K562 (cell line): ENCODE measurements around the gene GORASP1. TPM values are rescaled to one million over a fixed set of nuclear protein-coding genes. Genes with fewer than 3 reads are reported as not detected.
A peak's percentile ranks its signal among the peaks of the same experiment; 100 is the strongest.

ENCODE experiments used
- ATAC-seq: fragments of 200-7000 bp; cut with Tn5 transposase; 3 replicates; pipeline ENCODE4 v1.9.1; 2020; ENCODE audit warnings: moderate library complexity
- BruUV-seq: library from RNA; stranded (reverse); fragments of 400-500 nt; replicated peaks from 2 replicates; lab custom pipeline; 2021; lab: Mats Ljungman, UMichigan
- CTCF ChIA-PET: fragments of 300-600 bp; formaldehyde crosslinking; extraction: SDS; loops from one replicate; lab custom pipeline; 2021; ENCODE audit warnings: low intra/inter-chr PET ratio; lab: Yijun Ruan, JAX
- POLR2A ChIA-PET: fragments of 300-600, 350-650 bp; sonication (Branson Sonifier 250); formaldehyde crosslinking; extraction: SDS; loops from one replicate; lab custom pipeline; 2021; ENCODE audit warnings: antibody characterized with exemption, inconsistent platforms; lab: Yijun Ruan, JAX
- DNase-seq, 4 experiments: peaks; one replicate each; pipeline versions ENCODE4 v3.0.0 to v3.0.0-alpha.2; 2011 to 2018; ENCODE audit warnings: low spot score in 3 of 4, mixed read lengths in 3 of 4; ENCODE audit errors: extremely low read depth in 1 of 4
- FAIRE-seq: peaks from 2 replicates; lab custom pipeline; 2011; peaks lifted over from hg19 to GRCh38; lab: Jason Lieb, UNC
- H2AFZ ChIP-seq: 2 replicates; pipeline ENCODE4 v1.6.0; 2011; ENCODE audit warnings: low read depth, low read length, control low read depth, inconsistent platforms
- H3K27ac ChIP-seq: fragments of 200-600 bp; 3 replicates; pipeline ENCODE4 v1.8.0; 2011; ENCODE audit warnings: low read depth, mild to moderate bottlenecking, control low read depth, inconsistent platforms, low read length, moderate library complexity, mixed read lengths; ENCODE audit errors: extremely low read depth
- H3K27me3 ChIP-seq, 2 experiments: fragments of 300-600 bp in 1 of 2; 2 replicates in 1 of 2; 3 replicates in 1 of 2; pipeline versions ENCODE4 v1.6.0 to v1.8.0; 2011; ENCODE audit warnings: inconsistent platforms in 2 of 2, low read length in 2 of 2, mild to moderate bottlenecking in 1 of 2, mixed read lengths in 1 of 2, moderate library complexity in 1 of 2; ENCODE audit not compliant: control insufficient read depth in 2 of 2, insufficient read depth in 2 of 2
- H3K36me3 ChIP-seq: fragments of 300-600 bp; 3 replicates; pipeline ENCODE4 v1.8.0; 2011; ENCODE audit warnings: mild to moderate bottlenecking, low read length, inconsistent platforms; ENCODE audit not compliant: control insufficient read depth, insufficient read depth
- H3K4me1 ChIP-seq, 2 experiments: fragments of 200-600 bp in 1 of 2; replicated peaks in 1 of 2; 2 replicates in 1 of 2; 3 replicates in 1 of 2; pipeline versions ENCODE4 v1.5.1 to v1.8.0; 2011; ENCODE audit warnings: inconsistent platforms in 2 of 2, low read length in 2 of 2, mild to moderate bottlenecking in 1 of 2, mixed read lengths in 1 of 2, moderate library complexity in 1 of 2; ENCODE audit not compliant: control insufficient read depth in 2 of 2, insufficient read depth in 2 of 2
- H3K4me2 ChIP-seq: 2 replicates; pipeline ENCODE4 v1.6.1; 2011; ENCODE audit warnings: low read length, control low read depth, inconsistent platforms, mixed read lengths; ENCODE audit not compliant: insufficient read depth
- H3K4me3 ChIP-seq: fragments of 200-600 bp; sonication (generic), shearing (Covaris generic); 2 replicates; pipeline ENCODE4 v1.5.1; 2016; ENCODE audit warnings: control low read depth, inconsistent platforms
- H3K79me2 ChIP-seq: fragments of 200-600 bp; 3 replicates; pipeline ENCODE4 v1.8.0; 2011; ENCODE audit warnings: low read length, inconsistent platforms; ENCODE audit not compliant: control insufficient read depth, insufficient read depth
- H3K9ac ChIP-seq, 2 experiments: 2 replicates each; pipeline versions ENCODE4 v1.6.0 to v1.6.1; 2011; ENCODE audit warnings: low read depth in 2 of 2, low read length in 2 of 2, control low read depth in 1 of 2, inconsistent platforms in 1 of 2, mild to moderate bottlenecking in 1 of 2, mixed read lengths in 1 of 2; ENCODE audit not compliant: insufficient read depth in 1 of 2
- H3K9me1 ChIP-seq: one replicate; pipeline ENCODE4 v1.6.0; 2011; ENCODE audit warnings: inconsistent platforms, mild to moderate bottlenecking, low read length, moderate library complexity; ENCODE audit not compliant: control insufficient read depth, insufficient read depth
- H3K9me3 ChIP-seq: replicated peaks from 2 replicates; pipeline ENCODE4 v1.5.1; 2011; ENCODE audit warnings: low read depth, low read length, inconsistent platforms; ENCODE audit not compliant: control insufficient read depth, insufficient read depth
- H4K20me1 ChIP-seq: replicated peaks from 2 replicates; pipeline ENCODE4 v1.6.1; 2011; ENCODE audit warnings: low read length, inconsistent platforms, mixed read lengths; ENCODE audit not compliant: control insufficient read depth, insufficient read depth
- BCOR ChIP-seq: fragments of 450-650 bp; IDR thresholded peaks from 2 replicates; pipeline ENCODE4 v1.6.1; 2016
- CBFA2T3 ChIP-seq: fragments of 450-650 bp; IDR thresholded peaks from 2 replicates; pipeline ENCODE4 v1.6.1; 2017
- DPF2 ChIP-seq: fragments of 450-650 bp; IDR thresholded peaks from 2 replicates; pipeline ENCODE4 v1.6.1; 2016
- E2F6 ChIP-seq, 2 experiments: IDR thresholded peaks; 2 replicates each; pipeline ENCODE4 v1.6.1; 2011; ENCODE audit warnings: borderline replicate concordance in 1 of 2, control low read depth in 1 of 2, low read depth in 1 of 2, low read length in 1 of 2, mild to moderate bottlenecking in 1 of 2, mixed read lengths in 1 of 2, moderate library complexity in 1 of 2; ENCODE audit not compliant: insufficient read depth in 1 of 2, insufficient read length in 1 of 2, poor library complexity in 1 of 2, severe bottlenecking in 1 of 2; ENCODE audit errors: extremely low read depth in 1 of 2
- EGR1 ChIP-seq: fragments of 450-650 bp; conservative IDR thresholded peaks from 2 replicates; pipeline ENCODE4 v1.6.1; 2017; ENCODE audit warnings: mild to moderate bottlenecking
- EP300 ChIP-seq: IDR thresholded peaks from 2 replicates; pipeline ENCODE4 v1.6.1; 2012; ENCODE audit warnings: low read length, improper control_type of control experiment
- FOSL1 ChIP-seq: fragments of 200-800 bp; sonication (Bioruptor generic); conservative IDR thresholded peaks from 2 replicates; pipeline ENCODE4 v1.6.1; 2016; ENCODE audit warnings: missing genetic modification characterization, missing compliant biosample characterization
- GATAD2A ChIP-seq: fragments of 450-650 bp; IDR thresholded peaks from 2 replicates; pipeline ENCODE4 v1.6.1; 2017
- HINFP ChIP-seq: fragments of 450-650 bp; conservative IDR thresholded peaks from 2 replicates; pipeline ENCODE4 v1.6.1; 2016; ENCODE audit warnings: missing genetic modification characterization, low read depth, mild to moderate bottlenecking, control low read depth, missing compliant biosample characterization
- MYNN ChIP-seq, 2 experiments: sonication (generic); formaldehyde crosslinking in 1 of 2; IDR thresholded peaks; 2 replicates each; pipeline versions ENCODE4 v1.5.0 to v1.6.1; 2016 to 2020; ENCODE audit warnings: antibody characterized with exemption in 1 of 2, missing genetic modification reagents in 1 of 2
- PKNOX1 ChIP-seq: fragments of 450-650 bp; IDR thresholded peaks from 2 replicates; pipeline ENCODE4 v1.6.1; 2016
- PRDM10 ChIP-seq: fragments of 450-650 bp; IDR thresholded peaks from 2 replicates; pipeline ENCODE4 v1.6.1; 2018; ENCODE audit not compliant: partially characterized antibody
- STAT5A ChIP-seq: IDR thresholded peaks from 2 replicates; pipeline ENCODE4 v1.6.1; 2012; ENCODE audit warnings: low read length, inconsistent platforms, borderline replicate concordance
- ZFP36 ChIP-seq: fragments of 150-350 bp; IDR thresholded peaks from 2 replicates; pipeline ENCODE4 v1.6.1; 2018; ENCODE audit warnings: low read length, low read depth; ENCODE audit not compliant: partially characterized antibody
- WGBS: fragments of 100-300 bp; shearing (Covaris generic); methylation state at CpG from one replicate; pipeline ENCODE4 v1.1.6; 2016; ENCODE audit warnings: low coverage, mixed read lengths; ENCODE audit not compliant: insufficient coverage; ENCODE audit errors: missing lambda C conversion rate; 5-methylcytosine and 5-hydroxymethylcytosine counted together
- in situ Hi-C: fragments of 300-500 bp; cut with MboI; formaldehyde crosslinking; loops from 4 replicates; pipeline ENCODE4 v1.15.0; 2018; ENCODE audit warnings: inconsistent platforms, mixed read lengths
- intact Hi-C: fragments of 100-400 bp; cut with micrococcal nuclease; formaldehyde crosslinking; loops from 2 replicates; pipeline ENCODE4 v1.14.2; 2022
- polyA plus RNA-seq, 8 experiments: library from polyadenylated mRNA; depleted of rRNA in 4 of 8; stranded (reverse) in 5 of 8; unstranded in 3 of 8; fragments of >200 nt; fragmentation: Nextera tagmentation in 2 of 8; fragmentation: Illumina TruSeq in 1 of 8; extraction: Ambion mirVana in 2 of 8; extraction: Trizol in 1 of 8; gene quantifications; 2 replicates each; pipeline versions ENCODE4 v1.2.1 to v1.2.3, GENCODE V29; 2011 to 2014; ENCODE audit warnings: inconsistent platforms in 1 of 8, missing spikeins in 1 of 8
- total RNA-seq, 7 experiments: library from RNA; depleted of rRNA in 6 of 7; stranded (reverse); fragments of >200 nt in 6 of 7; fragmentation: Illumina TruSeq in 2 of 7; extraction: Trizol in 2 of 7; gene quantifications; 2 replicates each; pipeline versions ENCODE4 v1.2.1 to v1.2.3, GENCODE V29; 2011 to 2021; ENCODE audit warnings: low replicate concordance in 1 of 7

Gene GORASP1
- total and polyA plus RNA-seq, 9 of the 15 experiments (the other 6 are each of a cell fraction or from before 2014, with no cell fraction given): 8.4 to 87.9 (median 67.6) TPM

- intact Hi-C loops: loop anchor here (2.0 kb wide), 1 partner anchor 22 kb away; no protein-coding TSS in a partner anchor
- BruUV-seq: no TSS peak
- H3K9me1 ChIP-seq: peaks cover 35% of the 10 kb centered on the region
- peak overlapping the region; percentile 35 for H3K27ac ChIP-seq
- H3K36me3 ChIP-seq: peaks cover 62% of the 10 kb centered on the region
- H3K27me3 ChIP-seq: no peaks in the 10 kb centered on the region; a peak in 1 of 5 replicates
- peaks cover 75% of the 10 kb centered on the region for H3K79me2 ChIP-seq
- in situ Hi-C loops: no loop called here
- peak overlapping the region; percentile 18 to 62; a peak in 3 of 4 replicates for H3K9ac ChIP-seq
- WGBS: 41% methylated on average over 7 of the region's 9 CpGs
- FAIRE-seq (no peak), ATAC-seq (no peak), DNase-seq (peak in 3 of 4 experiments; percentile 50 to 58 (median 50))
- H4K20me1 ChIP-seq: peaks cover 65% of the 10 kb centered on the region
- H2AFZ ChIP-seq: no peak overlapping the region; the same call in 1 of the 2 replicates
- peak overlapping the region; percentile 69 for H3K4me2 ChIP-seq
- POLR2A ChIA-PET: interaction anchor here (0.6 to 1.9 kb wide), 6 partner anchors 10 to 37 kb away, joined by 3 to 10 read pairs (median 4); no protein-coding TSS in a partner anchor
- peak overlapping the region; percentile 5; the same call in 1 of the 2 replicates for H3K4me3 ChIP-seq
- CTCF ChIA-PET: no interaction called here
- no peaks in the 10 kb centered on the region for H3K9me3 ChIP-seq
- peaks cover 59 to 69% of the 10 kb centered on the region in 2 experiments for H3K4me1 ChIP-seq
- TF ChIP-seq MYNN (IDR thresholded peaks at IDR 0.05): peak; percentile 12; the same call in 1 of the 2 replicates
- TF ChIP-seq MYNN (CRISPR knock-in tag; IDR thresholded peaks at IDR 0.05): no peak
- TF ChIP-seq GATAD2A: 0 out of 2 replicates have a peak, but pooled peaks have one; percentile 15
- TF ChIP-seq CBFA2T3: peak; percentile 66
- TF ChIP-seq FOSL1: 0 out of 2 replicates have a peak, but pooled peaks have one; percentile 16
- TF ChIP-seq PRDM10: peak; percentile 17
- TF ChIP-seq PKNOX1: peak; percentile 75
- peak in 1 of 2 experiments; percentile 42 for TF ChIP-seq E2F6 (IDR thresholded peaks at IDR 0.05; ENCODE audit: borderline replicate concordance in 1 of 2, extremely low read depth in 1 of 2, insufficient read depth in 1 of 2, insufficient read length in 1 of 2, low read depth in 1 of 2, low read length in 1 of 2, poor library complexity in 1 of 2, severe bottlenecking in 1 of 2)
- peak; percentile 27; the same call in 1 of the 2 replicates for TF ChIP-seq DPF2
- 0 out of 2 replicates have a peak, but pooled peaks have one; percentile 8 for TF ChIP-seq EP300
- peak; percentile 46; the same call in 1 of the 2 replicates for TF ChIP-seq BCOR
- TF ChIP-seq EGR1: peak; percentile 63
- no peak for TF ChIP-seq HINFP (tag)
- no peak for TF ChIP-seq STAT5A
- peak; percentile 69 for TF ChIP-seq ZFP36
These were observed 41.1 kb upstream of the GORASP1 start for GRCh38 chr3:39148435-39149058.
